HepG2 (cell line): ENCODE measurements around the gene SFXN2. TPM values are rescaled to one million over a fixed set of nuclear protein-coding genes. Genes with fewer than 3 reads are reported as not detected.
A peak's percentile ranks its signal among the peaks of the same experiment; 100 is the strongest.

ENCODE experiments used
- ATAC-seq: fragments of 200-7000 bp; cut with Tn5 transposase; 3 replicates; pipeline ENCODE4 v1.9.1; 2020; ENCODE audit warnings: mild to moderate bottlenecking, moderate library complexity
- BruUV-seq: library from RNA; stranded (reverse); fragments of 400-500 nt; replicated peaks from 2 replicates; lab custom pipeline; 2021; lab: Mats Ljungman, UMichigan
- CTCF ChIA-PET: fragments of 300-600 bp; formaldehyde crosslinking; extraction: SDS; loops from one replicate; lab custom pipeline; 2021; ENCODE audit warnings: low total read pairs, inconsistent platforms, low intra/inter-chr PET ratio; lab: Yijun Ruan, JAX
- POLR2A ChIA-PET: fragments of 350-600 bp; sonication (Branson Sonifier 250); formaldehyde crosslinking; loops from one replicate; lab custom pipeline; 2020; ENCODE audit warnings: antibody characterized with exemption, inconsistent platforms; lab: Yijun Ruan, JAX
- DNase-seq: peaks from one replicate; pipeline ENCODE4 v3.0.0-alpha.2; 2015; ENCODE audit warnings: low spot score
- FAIRE-seq: peaks from 3 replicates; lab custom pipeline; 2011; peaks lifted over from hg19 to GRCh38; lab: Jason Lieb, UNC
- H2AFZ ChIP-seq: one replicate; pipeline ENCODE4 v1.6.1; 2011; ENCODE audit warnings: low read length, inconsistent platforms
- H3K27ac ChIP-seq: fragments of 300-600 bp; 3 replicates; pipeline ENCODE4 v1.8.0; 2011; ENCODE audit warnings: mixed run types, mild to moderate bottlenecking, mixed read lengths, low read length, inconsistent platforms; ENCODE audit not compliant: insufficient read depth; ENCODE audit errors: extremely low read length
- H3K27me3 ChIP-seq, 2 experiments: fragments of 200-600 bp in 1 of 2; 2 replicates in 1 of 2; 3 replicates in 1 of 2; pipeline versions ENCODE4 v1.6.0 to v1.8.0; 2011; ENCODE audit warnings: low read length in 2 of 2, mild to moderate bottlenecking in 2 of 2, moderate library complexity in 2 of 2, inconsistent platforms in 1 of 2; ENCODE audit not compliant: insufficient read depth in 2 of 2, control insufficient read depth in 1 of 2
- H3K36me3 ChIP-seq, 2 experiments: fragments of 200-600 bp in 1 of 2; replicated peaks in 1 of 2; 2 replicates in 1 of 2; 3 replicates in 1 of 2; pipeline versions ENCODE4 v1.5.1 to v1.8.0; 2011; ENCODE audit warnings: low read length in 2 of 2, inconsistent platforms in 1 of 2; ENCODE audit not compliant: insufficient read depth in 2 of 2, control insufficient read depth in 1 of 2
- H3K4me1 ChIP-seq: 2 replicates; pipeline ENCODE4 v1.5.1; 2012; ENCODE audit warnings: low read length, inconsistent platforms; ENCODE audit not compliant: insufficient read depth
- H3K4me2 ChIP-seq: 2 replicates; pipeline ENCODE4 v1.6.0; 2011; ENCODE audit warnings: low read depth, low read length, inconsistent platforms
- H3K4me3 ChIP-seq, 3 experiments: fragments of 200-600 bp in 1 of 3; sonication (generic), shearing (Covaris generic) in 1 of 3; replicated peaks in 1 of 3; 2 replicates each; pipeline ENCODE4 v1.5.1; 2011 to 2016; ENCODE audit warnings: low read length in 3 of 3, inconsistent platforms in 2 of 3, low read depth in 2 of 3, mild to moderate bottlenecking in 2 of 3, control low read depth in 1 of 3, mixed read lengths in 1 of 3; ENCODE audit not compliant: insufficient read depth in 1 of 3
- H3K79me2 ChIP-seq: one replicate; pipeline ENCODE4 v1.6.1; 2011; ENCODE audit warnings: low read length, inconsistent platforms; ENCODE audit not compliant: insufficient read depth
- H3K9ac ChIP-seq: 2 replicates; pipeline ENCODE4 v1.6.0; 2011; ENCODE audit warnings: mild to moderate bottlenecking, low read depth, low read length, inconsistent platforms; ENCODE audit not compliant: insufficient read depth
- H3K9me3 ChIP-seq: 2 replicates; pipeline ENCODE4 v1.5.1; 2012; ENCODE audit warnings: mild to moderate bottlenecking, low read length
- H4K20me1 ChIP-seq: 2 replicates; pipeline ENCODE4 v1.6.0; 2011; ENCODE audit warnings: inconsistent platforms, mild to moderate bottlenecking, low read length, moderate library complexity; ENCODE audit not compliant: insufficient read depth
- ARID2 ChIP-seq: sonication (generic); formaldehyde crosslinking; IDR thresholded peaks from 2 replicates; pipeline ENCODE4 v1.8.1; 2022; ENCODE audit warnings: mild to moderate bottlenecking, missing genetic modification reagents, borderline replicate concordance
- BRF2 ChIP-seq: sonication (generic); formaldehyde crosslinking; IDR thresholded peaks from 2 replicates; pipeline ENCODE4 v1.8.1; 2022; ENCODE audit warnings: mild to moderate bottlenecking, missing genetic modification reagents
- E2F2 ChIP-seq: sonication (generic); formaldehyde crosslinking; IDR thresholded peaks from 2 replicates; pipeline ENCODE4 v1.4.0; 2020; ENCODE audit warnings: missing genetic modification reagents, borderline replicate concordance
- FOSL2 ChIP-seq: sonication (generic); formaldehyde crosslinking; IDR thresholded peaks from 2 replicates; pipeline ENCODE4 v1.4.0; 2020; ENCODE audit warnings: missing genetic modification reagents
- FOXJ3 ChIP-seq: sonication (generic); formaldehyde crosslinking; IDR thresholded peaks from 2 replicates; pipeline ENCODE4 v1.4.0; 2020; ENCODE audit warnings: missing genetic modification reagents, mild to moderate bottlenecking, borderline replicate concordance
- HNRNPH1 ChIP-seq: fragments of 200-400 bp; formaldehyde crosslinking; optimal IDR thresholded peaks from 2 replicates; pipeline ENCODE3; 2017; ENCODE audit warnings: mild to moderate bottlenecking, low read depth, low read length
- KDM5A ChIP-seq: fragments of 200-600 bp; sonication (generic); IDR thresholded peaks from 2 replicates; pipeline ENCODE4 v1.7.0; 2018; ENCODE audit warnings: antibody characterized with exemption, mild to moderate bottlenecking, low read length, borderline replicate concordance
- KMT2A ChIP-seq: sonication (generic); formaldehyde crosslinking; IDR thresholded peaks from 2 replicates; pipeline ENCODE4 v1.4.0; 2020; ENCODE audit warnings: missing genetic modification reagents
- NFYB ChIP-seq: sonication (generic); formaldehyde crosslinking; IDR thresholded peaks from 2 replicates; pipeline ENCODE4 v1.4.0; 2020; ENCODE audit warnings: missing genetic modification reagents
- PATZ1 ChIP-seq: sonication (generic); formaldehyde crosslinking; IDR thresholded peaks from 2 replicates; pipeline ENCODE4 v1.4.0; 2020; ENCODE audit warnings: missing genetic modification reagents
- RERE ChIP-seq: IDR thresholded peaks from 2 replicates; pipeline ENCODE4 v1.6.1; 2016; ENCODE audit warnings: low read depth, missing genetic modification reagents, missing compliant biosample characterization
- SMYD3 ChIP-seq: sonication (generic); formaldehyde crosslinking; IDR thresholded peaks from 2 replicates; pipeline ENCODE4 v1.8.1; 2023; ENCODE audit warnings: mild to moderate bottlenecking, missing genetic modification reagents
- ZSCAN30 ChIP-seq: sonication (generic); formaldehyde crosslinking; IDR thresholded peaks from 2 replicates; pipeline ENCODE4 v1.5.0; 2020; ENCODE audit warnings: mild to moderate bottlenecking, missing genetic modification reagents
- WGBS: methylation state at CpG from one replicate; pipeline ENCODE4 v1.1.6; 2017; ENCODE audit warnings: low lambda C conversion rate; 5-methylcytosine and 5-hydroxymethylcytosine counted together
- in situ Hi-C: cut with HindIII; loops from 2 replicates; pipeline ENCODE4 v1.10.0; 2017; ENCODE audit warnings: low pct_unique_long_range_greater_than_20kb; ENCODE audit not compliant: extremely low pct_ligation_motif_present
- intact Hi-C: fragments of 100-400 bp; cut with micrococcal nuclease; formaldehyde crosslinking; loops from one replicate; pipeline ENCODE4 v1.10.0; 2022; ENCODE audit not compliant: unreplicated experiment
- polyA plus RNA-seq, 8 experiments: library from polyadenylated mRNA; depleted of rRNA in 3 of 8; stranded (reverse) in 7 of 8; unstranded in 1 of 8; fragments of >200 nt; fragmentation: Illumina TruSeq in 4 of 8; extraction: Trizol in 4 of 8; gene quantifications; 2 replicates each; pipeline versions ENCODE4 v1.2.1 to v1.2.3, GENCODE V29; 2011 to 2016; ENCODE audit warnings: low read depth in 4 of 8, missing spikeins in 1 of 8, mixed read lengths in 1 of 8; ENCODE audit not compliant: insufficient read depth in 1 of 8
- total RNA-seq, 5 experiments: library from RNA; depleted of rRNA; stranded (reverse); fragments of >200 nt; fragmentation: Illumina TruSeq; extraction: Trizol; gene quantifications; 2 replicates each; pipeline ENCODE4 v1.2.3, GENCODE V29; 2016; ENCODE audit warnings: low read depth in 1 of 5

SFXN2 gene
- total and polyA plus RNA-seq, 2 of the 13 experiments (the other 11 are each of a cell fraction or from before 2014, with no cell fraction given) = 12.8 to 21.1 TPM

- ChIA-PET POLR2A (interaction anchor here (0.9 to 2.8 kb wide), 15 partner anchors 28 to 479 kb away, joined by 3 to 21 read pairs (median 7); partner anchors contain the start of genes CNNM2, NT5C2, TRIM8 and WBP1L), CTCF (no interaction called here)
- H4K20me1 ChIP-seq = no peaks in the 10 kb centered on the region
- BruUV-seq = TSS peak; percentile 65
- ATAC-seq (peak; percentile 76), DNase-seq (no peak), FAIRE-seq (no peak)
- 0% methylated on average over 8 of the region's 13 CpGs for WGBS
- no peaks in the 10 kb centered on the region; a peak in 1 of 5 replicates for H3K27me3 ChIP-seq
- intact Hi-C loops = loop anchor here (2.0 to 10.0 kb wide), 2 partner anchors 35 to 341 kb away; no protein-coding TSS in a partner anchor
- H3K4me1 ChIP-seq = peaks cover 72% of the 10 kb centered on the region
- H3K27ac ChIP-seq = peak overlapping the region; percentile 73
- no peaks in the 10 kb centered on the region for H3K36me3 ChIP-seq
- H3K79me2 ChIP-seq = peaks cover 47% of the 10 kb centered on the region
- in situ Hi-C loops = loop anchor here (5.0 kb wide), 1 partner anchor 36 kb away; no protein-coding TSS in a partner anchor
- peak overlapping the region; percentile 49 for H2AFZ ChIP-seq
- peak overlapping the region; percentile 84 to 96 (median 91) for H3K4me3 ChIP-seq
- peak overlapping the region; percentile 74 for H3K9ac ChIP-seq
- H3K4me2 ChIP-seq = peak overlapping the region; percentile 69
- H3K9me3 ChIP-seq = no peaks in the 10 kb centered on the region
- TF ChIP-seq HNRNPH1 (no peak), RERE (CRISPR knock-in tag) (no peak), FOSL2 (CRISPR knock-in tag) (0 out of 2 replicates have a peak, but pooled peaks have one; percentile 5), PATZ1 (CRISPR knock-in tag) (peak; percentile 53; the same call in 1 of the 2 replicates), KDM5A (peak; percentile 20; the same call in 1 of the 2 replicates), KMT2A (CRISPR knock-in tag) (peak; percentile 68; the same call in 1 of the 2 replicates), E2F2 (no peak), NFYB (CRISPR knock-in tag) (peak; percentile 2; the same call in 1 of the 2 replicates), SMYD3 (CRISPR knock-in tag) (0 out of 2 replicates have a peak, but pooled peaks have one; percentile 43), BRF2 (CRISPR knock-in tag) (0 out of 2 replicates have a peak, but pooled peaks have one; percentile 39), FOXJ3 (no peak), ZSCAN30 (CRISPR knock-in tag) (0 out of 2 replicates have a peak, but pooled peaks have one; percentile 65), ARID2 (peak; percentile 73; the same call in 1 of the 2 replicates)
Observed at GRCh38 chr10:102713539-102713813, 960 bp upstream of the SFXN2 start.
